NCI-H2029 treated with DMSO at 0.1 percent for 48 hours (cell line): ENCODE data around the gene MC3R.
"Not testable (repeated sequence)": the region's sequence is repeated elsewhere in the genome, so short reads cannot be mapped to it uniquely, and the experiment has no call there.

ENCODE experiments used
- DNase-seq: peaks from one replicate; lab custom pipeline; 2025; lab: John Stamatoyannopoulos, UW

MC3R gene

DNA sequence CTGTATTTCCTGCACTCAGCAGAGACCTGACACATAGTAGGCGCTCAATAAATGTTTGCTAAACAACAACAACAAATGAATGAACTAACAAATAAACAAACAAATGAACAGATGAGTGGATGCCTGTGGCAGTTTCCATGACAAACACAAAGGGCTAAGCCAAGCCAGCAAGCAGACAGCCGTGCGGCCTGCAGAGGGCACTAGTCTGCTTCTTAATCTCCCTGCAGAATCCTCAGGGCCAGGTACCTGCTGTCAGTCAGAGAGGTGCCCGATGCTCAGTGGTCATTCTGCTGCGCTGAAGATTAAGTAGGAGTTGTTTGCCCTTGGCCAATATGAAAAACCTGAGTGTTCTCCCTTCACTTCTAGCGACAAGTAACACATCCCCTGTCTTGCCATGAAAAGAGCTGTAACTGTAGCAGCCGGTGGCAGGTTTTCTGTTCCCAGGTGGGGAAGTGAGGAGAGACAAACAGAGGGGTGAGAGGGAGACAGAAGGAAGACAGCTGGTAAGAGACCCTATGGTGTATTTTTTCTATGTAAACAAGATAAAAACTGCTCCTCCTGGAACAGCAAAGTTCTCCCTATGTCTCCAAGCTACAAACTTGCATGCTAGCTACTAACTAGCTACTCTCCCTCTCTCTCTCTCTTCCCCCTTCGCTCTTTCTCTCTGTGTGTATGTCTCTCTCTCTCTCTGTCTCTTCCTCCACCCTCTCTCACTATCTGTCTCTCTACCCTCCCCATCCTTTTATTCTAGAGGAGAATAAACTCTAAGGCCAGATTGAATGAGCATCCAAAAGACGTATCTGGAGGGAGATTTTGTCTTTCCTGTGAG, at the start of gene MC3R:
TSS of gene MC3R (plus strand) at position 779 of the 829 bp plus-strand sequence. CDS start 112 bp downstream, outside the sequence.
- peak; percentile 1 for DNase-seq

DNA sequence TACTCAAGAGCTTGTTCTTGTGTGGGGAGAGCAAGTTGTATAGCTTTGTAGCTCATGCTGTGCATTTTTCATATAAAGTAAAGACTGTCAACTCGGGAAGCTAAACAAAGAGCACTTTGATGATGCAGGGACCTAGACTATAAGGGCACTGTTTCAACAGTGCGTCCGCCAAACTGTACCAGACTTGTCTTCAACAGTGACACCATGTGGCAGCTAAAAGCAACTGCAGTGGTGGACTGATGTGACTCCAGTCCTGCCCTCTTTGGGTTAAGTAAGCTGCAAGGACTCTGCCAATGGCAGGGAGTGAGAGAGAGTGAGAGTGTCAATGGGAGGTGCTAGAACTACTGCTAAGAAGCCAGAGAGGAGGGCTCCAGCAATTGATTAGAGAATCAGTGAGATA, 48.1 kb upstream of the MC3R start:
- DNase-seq: no peak

DNA sequence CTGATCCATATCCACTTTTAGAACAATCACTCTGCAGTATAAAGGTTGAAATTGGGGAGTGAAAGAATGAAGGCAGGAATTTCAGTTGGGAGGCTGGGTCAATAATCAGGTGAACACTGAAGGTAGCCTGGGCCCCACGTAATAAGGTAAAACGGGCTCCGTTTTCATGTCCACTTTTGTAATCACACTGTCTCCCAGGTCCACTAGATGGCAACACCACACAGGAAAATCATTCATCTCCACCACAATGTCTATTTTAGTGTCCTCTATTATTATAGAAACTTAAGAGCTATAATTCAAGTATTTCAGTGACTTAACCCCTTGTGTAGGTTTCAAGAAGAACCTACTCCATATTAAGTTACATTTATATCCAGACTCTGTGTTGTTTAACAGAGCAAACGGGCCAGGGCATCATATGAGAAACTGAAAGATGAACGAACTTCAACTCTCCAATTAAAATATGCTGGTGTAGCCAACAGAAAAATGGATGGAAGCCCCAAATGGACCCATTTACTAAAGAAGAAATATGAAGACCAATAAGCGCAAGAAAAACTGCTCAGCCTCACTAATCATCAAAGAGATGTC, 45.9 kb upstream of the MC3R start:
- DNase-seq: no peak

DNA sequence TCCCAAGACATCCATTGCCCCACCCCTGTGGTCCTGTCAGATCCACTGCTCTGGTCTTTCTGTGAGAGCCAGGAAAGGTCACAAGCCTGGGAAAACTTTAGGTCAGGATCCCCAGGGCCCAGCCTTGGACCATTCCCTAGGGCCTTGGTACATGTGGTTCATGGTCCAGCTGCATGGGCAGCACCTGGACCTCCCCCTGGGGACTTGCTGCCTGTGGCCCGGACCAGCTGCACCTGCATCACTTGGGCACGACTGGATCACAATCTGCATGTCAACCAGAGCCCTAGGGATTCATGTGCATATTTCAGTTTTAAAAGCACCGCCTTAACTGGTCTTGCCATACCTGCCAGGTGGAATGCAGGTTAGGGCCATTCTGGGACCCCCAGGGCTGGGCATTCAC, 44.3 kb upstream of the MC3R start:
- DNase-seq: no peak

DNA sequence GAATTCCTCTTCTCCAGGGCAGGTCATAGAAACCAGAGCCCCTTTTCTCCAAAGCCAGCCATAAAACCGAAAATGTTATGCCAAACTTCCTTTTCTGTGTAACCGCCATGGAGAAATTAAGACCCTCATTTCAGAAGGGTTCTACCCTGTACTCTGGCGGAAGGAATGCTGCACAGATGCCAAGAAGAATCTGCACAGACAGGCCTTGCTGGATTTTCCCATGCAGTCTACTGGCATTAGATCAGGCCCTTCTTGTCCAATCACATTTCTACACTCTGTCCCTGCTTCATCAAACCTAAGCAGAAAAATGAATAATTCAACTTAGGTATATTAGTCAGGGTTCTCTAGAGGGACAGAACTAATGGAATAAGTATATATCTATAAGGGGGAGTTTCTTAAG, 43.2 kb upstream of the MC3R start:
- DNase-seq: no peak

DNA sequence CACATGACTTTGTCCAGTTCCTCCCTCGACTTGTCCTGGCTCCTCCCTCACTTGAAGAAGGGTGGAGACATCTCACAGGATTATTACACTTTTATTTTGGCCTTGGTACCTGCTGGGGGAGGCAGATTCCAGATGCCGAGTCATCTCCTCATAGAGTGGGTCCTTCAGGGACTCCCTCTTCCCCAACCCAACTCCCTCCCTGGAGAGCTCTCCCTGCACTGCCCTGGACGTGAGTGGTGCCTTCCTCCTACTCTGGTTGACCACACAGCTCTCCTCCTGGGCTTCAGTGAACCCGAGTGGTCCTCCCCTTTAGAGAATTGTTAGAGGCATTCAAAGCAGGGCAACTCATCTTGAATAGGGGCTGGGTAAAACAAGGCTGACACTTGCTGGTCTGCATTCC, 40.9 kb upstream of the MC3R start:
- DNase-seq: no peak

DNA sequence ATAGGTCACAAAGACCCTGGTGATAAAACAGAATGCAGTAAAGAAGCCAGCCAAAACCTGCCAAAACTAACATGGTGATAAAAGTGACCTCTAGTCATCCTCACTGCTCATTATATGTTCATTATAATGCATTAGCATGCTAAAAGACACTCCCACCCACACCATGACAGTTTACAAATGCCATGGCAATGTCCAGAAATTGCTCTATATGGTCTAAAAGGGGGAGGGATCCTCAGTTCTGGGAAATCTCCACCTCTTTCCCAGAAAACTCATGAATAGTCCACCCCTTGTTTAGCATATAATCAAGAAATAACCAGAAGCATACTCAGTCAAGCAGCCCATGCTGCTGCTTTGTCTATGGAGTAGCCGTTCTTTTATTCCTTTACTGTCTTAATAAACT, 40.4 kb upstream of the MC3R start:
- no peak for DNase-seq

DNA sequence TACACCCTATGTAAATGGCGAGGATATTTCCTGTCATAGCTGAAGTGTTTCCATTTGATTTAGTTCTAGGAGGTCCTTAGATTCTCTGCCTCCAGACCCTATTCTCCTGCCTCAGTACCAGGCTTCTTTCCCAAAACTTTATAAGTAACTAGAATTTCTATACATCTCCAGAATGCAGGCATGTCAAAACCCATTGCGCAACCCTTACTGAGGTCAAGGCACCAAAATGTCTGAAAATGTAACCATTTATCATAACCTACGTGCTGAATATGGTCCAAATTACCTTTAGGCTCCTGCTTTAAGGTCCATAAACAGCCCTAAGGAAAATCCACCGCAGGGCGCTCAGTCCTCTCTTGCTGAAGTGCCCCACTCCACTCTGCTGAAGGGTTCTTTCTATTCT, 37.5 kb upstream of the MC3R start:
- DNase-seq: no peak

DNA sequence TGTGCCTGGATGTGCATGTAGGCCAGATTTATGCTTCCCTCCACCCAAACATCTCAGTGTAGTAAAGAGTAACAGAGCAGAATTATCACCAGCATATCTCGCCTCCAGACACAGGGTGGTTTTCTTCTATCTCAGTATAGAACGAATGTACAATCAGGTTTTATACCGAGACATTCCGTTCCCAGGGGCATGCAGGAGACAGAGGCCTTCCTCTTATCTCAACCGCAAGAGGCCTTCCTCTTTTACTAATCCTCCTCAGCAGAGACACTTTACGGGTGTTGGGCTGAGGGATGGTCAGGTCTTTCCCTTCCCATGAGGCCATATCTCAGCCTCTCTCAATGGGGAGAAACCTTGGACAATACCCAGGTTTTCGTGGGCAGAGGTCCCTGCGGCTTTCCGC, 36.4 kb upstream of the MC3R start:
- no peak for DNase-seq

DNA sequence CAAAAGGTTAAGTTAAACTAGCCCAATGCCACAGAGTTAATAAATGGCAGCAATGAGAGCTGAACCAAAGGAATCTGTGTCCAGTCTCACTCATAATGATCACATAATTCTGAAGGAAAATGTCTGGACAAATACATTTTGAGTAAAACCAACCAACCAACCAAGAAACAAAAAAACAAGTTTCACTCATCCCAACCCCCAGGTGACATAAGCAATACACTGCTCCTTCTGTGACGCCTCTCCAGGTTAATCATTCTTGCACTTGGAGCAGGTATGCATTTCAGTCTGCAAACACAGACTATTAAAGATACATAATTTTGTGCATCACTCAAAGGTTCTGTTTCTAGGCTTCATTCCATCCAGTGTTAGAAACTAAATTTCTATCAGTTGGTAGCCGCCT, 35.2 kb upstream of the MC3R start:
- no peak for DNase-seq

DNA sequence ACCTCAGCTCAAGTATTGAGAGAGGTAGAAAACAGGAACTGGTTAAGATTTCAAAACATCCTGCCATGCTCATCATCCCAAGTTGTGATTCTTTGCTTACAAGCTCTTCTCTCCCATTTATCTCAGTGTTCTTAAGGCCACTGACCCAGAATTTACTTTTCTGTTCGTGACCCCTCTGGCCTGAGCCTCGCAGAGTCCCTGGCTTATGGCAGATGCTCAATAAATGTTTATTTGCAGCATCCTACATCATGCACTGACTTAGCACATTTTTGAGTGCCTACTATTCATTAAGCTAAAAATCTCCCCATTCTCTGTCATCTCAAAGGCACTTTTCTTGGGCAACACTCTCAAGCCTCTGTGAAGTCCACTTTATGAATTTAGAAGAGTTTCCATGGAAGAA, 33.4 kb upstream of the MC3R start:
- no peak for DNase-seq

DNA sequence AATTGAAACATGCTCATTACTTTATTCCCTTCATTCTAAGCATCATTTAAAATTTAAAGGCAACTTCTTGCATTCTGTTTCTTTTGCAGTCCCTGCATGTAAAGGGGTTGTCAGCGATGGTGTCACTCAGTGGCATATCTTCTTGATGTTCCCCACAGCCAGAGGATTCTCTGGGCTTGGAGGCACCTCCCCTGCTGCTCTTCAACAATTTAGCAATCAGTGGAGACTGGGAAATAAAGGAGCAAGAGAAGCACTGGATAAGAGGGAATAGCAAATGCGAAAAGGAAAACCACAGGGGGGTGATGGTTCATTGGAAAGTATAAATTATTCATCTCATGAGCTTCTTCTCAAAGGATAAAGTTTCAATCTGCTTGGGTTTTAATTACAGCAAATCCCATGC, 30.7 kb upstream of the MC3R start:
- DNase-seq: no peak

DNA sequence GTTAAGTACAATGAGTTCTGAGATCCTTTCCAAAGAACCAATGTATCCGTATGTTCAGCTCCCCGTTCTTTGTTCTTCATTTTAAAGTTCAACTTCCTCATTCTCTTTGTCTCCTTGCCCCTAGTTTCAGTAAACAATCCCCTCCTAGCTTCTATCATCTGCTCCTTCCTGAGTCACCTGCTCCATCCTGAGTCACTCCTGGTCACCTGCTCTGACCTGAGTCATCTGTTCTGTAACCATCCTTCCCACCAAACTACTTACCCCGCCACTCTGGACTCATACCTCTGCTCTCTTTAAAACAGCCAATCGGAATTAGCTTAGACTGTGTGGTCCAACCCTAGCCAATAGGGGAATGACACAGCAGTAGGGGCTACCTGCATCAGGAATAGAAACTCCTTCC, 27.3 kb upstream of the MC3R start:
- not testable (repeated sequence) for DNase-seq

DNA sequence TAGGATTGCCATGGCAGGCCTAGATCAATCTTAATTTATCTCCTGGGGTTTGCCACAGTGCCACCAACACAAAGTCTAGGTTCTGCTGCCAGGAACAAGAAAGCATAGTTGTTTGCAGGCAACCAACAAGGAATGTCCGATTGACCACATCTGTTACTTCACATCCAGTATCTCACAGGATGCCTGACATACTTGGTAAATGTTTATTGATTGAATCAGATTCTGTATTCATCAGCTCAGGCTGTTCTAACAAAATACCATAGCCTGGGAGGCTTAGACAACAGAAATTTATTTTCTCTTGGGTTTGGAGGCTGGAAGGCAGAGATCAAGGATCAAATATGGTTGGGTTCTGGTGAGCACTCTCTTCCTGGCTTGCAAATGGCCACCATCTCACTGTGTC, 26.3 kb upstream of the MC3R start:
- DNase-seq: no peak

DNA sequence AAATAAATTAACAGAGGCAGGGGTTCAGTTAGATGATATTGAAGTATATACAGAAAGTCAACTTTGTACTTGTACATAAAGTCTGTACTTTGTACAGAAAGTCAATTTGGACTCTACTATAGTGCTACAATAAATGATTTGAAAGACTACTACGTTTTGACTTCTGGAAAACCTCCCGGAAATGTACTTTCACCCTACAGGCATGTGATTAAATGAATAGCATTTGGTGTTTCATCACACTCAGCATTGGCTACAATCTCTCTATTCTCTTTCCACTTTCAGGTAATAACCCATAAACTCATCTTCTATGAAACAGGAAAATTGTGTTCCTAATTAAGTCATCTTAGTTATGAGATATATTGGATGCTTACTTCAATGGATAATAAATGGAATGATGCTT, 25.6 kb upstream of the MC3R start:
- DNase-seq: no peak

DNA sequence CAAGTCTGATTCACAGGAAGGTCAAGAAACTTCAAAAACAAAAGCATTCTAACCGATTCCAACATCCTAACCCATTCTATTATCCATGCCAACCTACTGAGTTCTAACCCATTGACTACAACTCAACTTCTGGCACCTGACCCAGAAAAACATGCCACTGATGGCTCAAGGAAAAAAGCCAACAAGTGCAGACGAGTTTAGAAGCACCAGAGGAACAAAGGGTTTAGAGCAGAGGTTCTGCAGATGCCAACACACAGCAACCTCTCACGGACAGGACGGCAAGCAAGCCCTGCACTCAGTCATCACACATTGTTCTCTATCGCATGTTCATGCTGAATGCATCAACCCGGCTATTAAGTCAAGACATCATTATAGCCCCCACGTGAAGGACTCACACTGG, 25.2 kb upstream of the MC3R start:
- DNase-seq: no peak

DNA sequence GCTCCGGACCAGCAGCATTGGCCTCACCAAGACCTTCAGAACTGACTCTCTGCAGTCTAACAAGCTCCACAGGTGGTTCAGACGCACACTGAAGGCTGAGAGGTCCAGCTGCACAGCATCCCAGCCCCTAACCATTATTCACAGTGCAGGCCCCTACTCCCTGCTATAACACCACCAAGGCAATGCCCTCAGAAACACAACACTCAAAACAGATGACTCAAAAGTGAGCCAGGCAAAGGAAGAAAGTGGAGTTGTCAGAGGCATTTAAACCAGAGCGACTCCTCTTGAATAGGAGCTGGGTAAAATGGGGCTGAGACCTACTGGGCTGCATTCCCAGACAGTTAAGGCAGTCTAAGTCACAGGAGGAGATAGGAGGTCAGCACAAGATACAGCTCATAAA, 20.5 kb upstream of the MC3R start:
- no peak for DNase-seq

DNA sequence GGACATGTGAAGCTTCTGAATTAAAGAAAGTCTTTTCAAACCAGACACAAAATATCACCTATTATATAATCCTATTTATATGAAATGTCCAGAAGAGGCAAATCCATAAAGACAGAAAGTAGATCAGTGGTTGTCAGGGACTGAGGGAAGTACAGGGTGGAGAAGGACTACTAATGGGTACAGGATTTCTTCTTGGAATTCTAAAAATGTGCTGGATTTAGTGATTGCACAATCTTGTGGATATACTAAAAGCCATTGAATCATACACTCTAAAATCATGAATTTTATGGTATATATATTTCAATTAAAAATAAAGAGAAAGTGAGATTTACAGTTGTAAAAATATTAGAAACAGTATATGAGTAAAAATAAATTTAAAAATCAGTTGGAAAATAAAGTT, 18.7 kb upstream of the MC3R start:
- no peak for DNase-seq

DNA sequence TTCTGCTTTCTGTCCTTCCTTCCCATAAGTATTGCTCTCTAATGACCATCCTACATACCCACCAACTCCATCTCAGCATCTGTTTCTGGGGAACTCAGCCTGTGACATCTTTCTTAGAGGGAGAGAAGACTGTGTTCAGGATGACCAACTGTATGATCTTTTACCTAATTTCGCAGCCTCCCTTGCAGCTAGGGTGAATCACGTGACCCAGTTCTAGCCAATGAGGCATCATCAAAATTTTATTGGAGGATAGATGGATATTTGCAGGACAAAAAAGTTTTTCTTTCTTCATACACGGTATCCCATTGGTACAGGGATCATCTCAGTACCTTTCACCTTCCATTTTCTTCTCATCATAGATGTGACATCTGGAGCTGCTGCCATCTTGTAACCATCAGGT, 14.4 kb upstream of the MC3R start:
- DNase-seq: no peak

DNA sequence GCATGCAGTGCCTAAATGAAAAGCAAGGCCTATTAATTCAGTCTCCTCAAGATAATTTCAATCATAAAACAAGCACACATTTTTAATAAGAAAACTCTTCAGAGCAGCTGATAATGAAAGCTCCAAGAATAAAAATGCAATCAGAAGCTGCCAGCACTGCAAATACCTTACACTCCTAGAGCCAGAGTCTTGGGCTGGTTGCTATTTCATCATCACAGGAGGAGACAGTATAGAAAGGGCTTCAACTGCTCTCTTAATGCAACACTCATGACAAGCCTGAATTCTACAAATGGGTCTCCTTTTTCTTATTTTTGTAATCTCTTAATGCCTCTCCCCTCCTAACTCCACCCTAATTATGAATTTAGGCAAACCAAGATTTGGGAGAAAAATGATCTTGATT, 11.2 kb upstream of the MC3R start:
- no peak for DNase-seq

DNA sequence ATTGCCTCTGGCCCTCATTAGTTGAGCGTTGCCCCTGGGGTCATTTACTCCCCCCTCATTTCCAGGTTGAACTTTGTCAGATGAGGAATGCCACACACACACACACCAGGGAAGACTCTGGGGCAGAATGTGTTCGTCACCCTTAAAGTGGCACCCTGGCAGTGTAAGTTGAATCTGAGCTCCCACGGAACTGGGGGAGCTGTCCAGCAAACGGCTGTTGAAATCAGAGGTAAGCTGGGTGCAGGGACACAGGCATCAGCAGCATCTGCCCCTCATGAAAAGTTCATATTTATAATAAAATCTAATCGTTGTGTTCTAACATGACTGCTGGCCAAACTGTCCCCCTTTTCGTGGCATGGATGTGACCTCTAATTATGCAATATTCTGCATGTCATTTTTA, 4.3 kb upstream of the MC3R start:
- no peak for DNase-seq

DNA sequence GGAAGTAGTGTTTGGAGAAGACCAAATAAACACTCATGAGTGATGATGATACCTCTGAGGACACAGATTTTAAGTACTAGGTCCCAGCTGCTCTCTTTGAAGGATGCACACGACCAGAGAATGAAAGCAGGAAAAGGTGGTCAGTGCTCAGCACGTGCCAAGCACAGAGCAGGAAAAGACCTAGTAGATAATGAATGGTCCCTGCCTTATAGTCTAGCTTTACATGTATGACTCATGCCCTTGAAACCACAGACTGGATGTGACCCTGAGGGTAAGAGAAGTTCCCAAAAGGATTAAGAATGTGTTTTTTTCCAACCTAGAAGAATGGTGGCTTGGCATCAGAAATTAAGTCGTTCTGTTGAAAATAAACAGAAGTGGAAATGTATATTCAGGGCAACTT, 2.8 kb upstream of the MC3R start:
- DNase-seq: no peak

DNA sequence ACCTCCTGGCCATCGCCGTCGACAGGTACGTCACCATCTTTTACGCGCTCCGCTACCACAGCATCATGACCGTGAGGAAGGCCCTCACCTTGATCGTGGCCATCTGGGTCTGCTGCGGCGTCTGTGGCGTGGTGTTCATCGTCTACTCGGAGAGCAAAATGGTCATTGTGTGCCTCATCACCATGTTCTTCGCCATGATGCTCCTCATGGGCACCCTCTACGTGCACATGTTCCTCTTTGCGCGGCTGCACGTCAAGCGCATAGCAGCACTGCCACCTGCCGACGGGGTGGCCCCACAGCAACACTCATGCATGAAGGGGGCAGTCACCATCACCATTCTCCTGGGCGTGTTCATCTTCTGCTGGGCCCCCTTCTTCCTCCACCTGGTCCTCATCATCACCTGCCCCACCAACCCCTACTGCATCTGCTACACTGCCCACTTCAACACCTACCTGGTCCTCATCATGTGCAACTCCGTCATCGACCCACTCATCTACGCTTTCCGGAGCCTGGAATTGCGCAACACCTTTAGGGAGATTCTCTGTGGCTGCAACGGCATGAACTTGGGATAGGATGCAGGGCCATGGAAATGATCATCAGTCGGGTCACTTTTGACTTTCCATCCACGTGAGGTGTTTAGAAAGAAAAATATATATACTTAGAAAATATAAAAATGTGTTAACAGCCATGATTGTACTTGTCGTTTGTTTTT, 868 bp downstream of the MC3R start:
- no peak for DNase-seq
